Caco-2 (cell line): ENCODE data around the gene ATG16L1. TPM values are rescaled to one million over a fixed set of nuclear protein-coding genes. Genes with fewer than 3 reads are reported as not detected.

Source experiments
- BruUV-seq: library from RNA; stranded (reverse); fragments of 400-500 nt; replicated peaks from 2 replicates; lab custom pipeline; 2021; lab: Mats Ljungman, UMichigan
- CTCF ChIA-PET: fragments of 300-600 bp; sonication (Branson Sonifier 250); formaldehyde crosslinking; loops from one replicate; lab custom pipeline; 2022; ENCODE audit warnings: antibody characterized with exemption; lab: Charles Lee
- POLR2A ChIA-PET: fragments of 300-600 bp; sonication (Branson Sonifier 250); formaldehyde crosslinking; loops from one replicate; lab custom pipeline; 2022; ENCODE audit warnings: antibody characterized with exemption; lab: Charles Lee
- DNase-seq, 2 experiments: peaks; one replicate each; pipeline versions ENCODE4 v3.0.0 to v3.0.0-alpha.2; 2020 to 2022
- H3K27me3 ChIP-seq: replicated peaks from 2 replicates; pipeline ENCODE4 v1.6.0; 2011; ENCODE audit warnings: low read length; ENCODE audit not compliant: control insufficient read depth, insufficient read depth
- H3K36me3 ChIP-seq: 2 replicates; pipeline ENCODE4 v1.5.1; 2011; ENCODE audit warnings: low read length; ENCODE audit not compliant: control insufficient read depth, insufficient read depth
- H3K4me1 ChIP-seq: fragments of 250-450 bp; sonication (Bioruptor Pico); 2 replicates; pipeline ENCODE4 v1.5.1; 2020; ENCODE audit warnings: mild to moderate bottlenecking
- H3K4me3 ChIP-seq: 2 replicates; pipeline ENCODE4 v1.5.1; 2011; ENCODE audit warnings: low read depth, mild to moderate bottlenecking, control low read depth, low read length
- H3K9me3 ChIP-seq: fragments of 250-450 bp; sonication (Bioruptor Pico); 2 replicates; pipeline ENCODE4 v1.5.1; 2020; ENCODE audit warnings: mild to moderate bottlenecking, moderate library complexity
- H3K27ac Mint-ChIP-seq: one replicate; pipeline ENCODE4 v1.8.0; 2022; ENCODE audit warnings: mixed read lengths; ENCODE audit not compliant: unreplicated experiment
- H3K27me3 Mint-ChIP-seq: one replicate; pipeline ENCODE4 v1.8.0; 2022; ENCODE audit warnings: mixed read lengths; ENCODE audit not compliant: insufficient read depth, unreplicated experiment
- H3K36me3 Mint-ChIP-seq: one replicate; pipeline ENCODE4 v1.8.0; 2022; ENCODE audit warnings: mild to moderate bottlenecking, mixed read lengths; ENCODE audit not compliant: insufficient read depth, unreplicated experiment
- H3K4me1 Mint-ChIP-seq: one replicate; pipeline ENCODE4 v1.8.0; 2022; ENCODE audit warnings: low read depth, mixed read lengths; ENCODE audit not compliant: unreplicated experiment
- H3K4me3 Mint-ChIP-seq: one replicate; pipeline ENCODE4 v1.8.0; 2022; ENCODE audit warnings: mild to moderate bottlenecking, moderate library complexity, mixed read lengths; ENCODE audit not compliant: unreplicated experiment
- H3K9me3 Mint-ChIP-seq: one replicate; pipeline ENCODE4 v1.8.0; 2022; ENCODE audit warnings: mixed read lengths; ENCODE audit not compliant: unreplicated experiment
- CTCF ChIP-seq, 2 experiments: fragments of 200-600 bp in 1 of 2; IDR thresholded peaks; 1 replicate in 1 of 2; 2 replicates in 1 of 2; pipeline versions ENCODE4 v1.5.1 to v1.8.0; 2011 to 2022; ENCODE audit warnings: antibody characterized with exemption in 1 of 2, control low read depth in 1 of 2, inconsistent platforms in 1 of 2, low read depth in 1 of 2, low read length in 1 of 2, mild to moderate bottlenecking in 1 of 2, moderate library complexity in 1 of 2; ENCODE audit not compliant: insufficient read depth in 1 of 2, severe bottlenecking in 1 of 2, unreplicated experiment in 1 of 2
- intact Hi-C: fragments of 100-400 bp; cut with micrococcal nuclease; formaldehyde crosslinking; loops from one replicate; pipeline ENCODE4 v1.10.0; 2022; ENCODE audit not compliant: unreplicated experiment
- total RNA-seq: library from RNA; stranded (reverse); gene quantifications from 2 replicates; pipeline ENCODE4 v1.2.3, GENCODE V29; 2022

The ATG16L1 gene
- total RNA-seq, 1 experiment from 2014 or later, result 20.1 TPM

- Mint-ChIP-seq H3K4me3 (no peak overlapping the region), H3K9me3 (no peaks in the 10 kb centered on the region), H3K4me1 (peaks cover 6% of the 10 kb centered on the region), H3K27me3 (no peaks in the 10 kb centered on the region), H3K27ac (no peak overlapping the region), H3K36me3 (peaks cover 11% of the 10 kb centered on the region)
- no peak overlapping the region for H3K4me3 ChIP-seq
- peak; percentile 12 to 52 for DNase-seq
- intact Hi-C loops, result no loop called here
- CTCF ChIA-PET, result no interaction called here
- H3K9me3 ChIP-seq, result no peaks in the 10 kb centered on the region
- no peaks in the 10 kb centered on the region for H3K27me3 ChIP-seq
- POLR2A ChIA-PET, result no interaction called here
- no TSS peak for BruUV-seq
- TF ChIP-seq CTCF (IDR thresholded peaks at IDR 0.05; ENCODE audit: insufficient read depth in 1 of 2, low read depth in 1 of 2, low read length in 1 of 2, severe bottlenecking in 1 of 2, unreplicated experiment in 1 of 2), result no peak
- no peaks in the 10 kb centered on the region for H3K4me1 ChIP-seq
- H3K36me3 ChIP-seq, result no peaks in the 10 kb centered on the region
These were observed 3.7 kb upstream of the ATG16L1 start for GRCh38 chr2:233247744-233248143.

GRCh38 chr2:233248999-233249398 is 2.5 kb upstream of the ATG16L1 start:
- Histone ChIP-seq H3K36me3 (no peaks in the 10 kb centered on the region), H3K4me1 (peaks cover 3% of the 10 kb centered on the region; the same call in 1 of the 2 replicates), H3K27me3 (no peaks in the 10 kb centered on the region), H3K9me3 (no peaks in the 10 kb centered on the region), H3K4me3 (no peak overlapping the region)
- Mint-ChIP-seq H3K36me3 (peaks cover 11% of the 10 kb centered on the region), H3K9me3 (no peaks in the 10 kb centered on the region), H3K4me1 (peaks cover 6% of the 10 kb centered on the region), H3K4me3 (no peak overlapping the region), H3K27me3 (no peaks in the 10 kb centered on the region), H3K27ac (no peak overlapping the region)
- DNase-seq, result no peak
- ChIA-PET CTCF (no interaction called here), POLR2A (no interaction called here)
- BruUV-seq, result no TSS peak
- TF ChIP-seq CTCF (IDR thresholded peaks at IDR 0.05; ENCODE audit: insufficient read depth in 1 of 2, low read depth in 1 of 2, low read length in 1 of 2, severe bottlenecking in 1 of 2, unreplicated experiment in 1 of 2), result no peak
- intact Hi-C loops, result no loop called here

GRCh38 chr2:233250568-233250967 is 905 bp upstream of the ATG16L1 start:
- Mint-ChIP-seq H3K9me3 (no peaks in the 10 kb centered on the region), H3K27me3 (no peaks in the 10 kb centered on the region), H3K4me3 (peak overlapping the region; percentile 81), H3K36me3 (peaks cover 11% of the 10 kb centered on the region), H3K27ac (no peak overlapping the region), H3K4me1 (peaks cover 12% of the 10 kb centered on the region)
- no peaks in the 10 kb centered on the region for H3K9me3 ChIP-seq
- no peaks in the 10 kb centered on the region for H3K36me3 ChIP-seq
- H3K4me1 ChIP-seq, result peaks cover 8% of the 10 kb centered on the region; the same call in 1 of the 2 replicates
- intact Hi-C loops, result loop anchor here (5.0 kb wide), 1 partner anchor 643 kb away; no protein-coding TSS in a partner anchor
- no peaks in the 10 kb centered on the region for H3K27me3 ChIP-seq
- POLR2A ChIA-PET, result no interaction called here
- no peak for TF ChIP-seq CTCF (IDR thresholded peaks at IDR 0.05; ENCODE audit: insufficient read depth in 1 of 2, low read depth in 1 of 2, low read length in 1 of 2, severe bottlenecking in 1 of 2, unreplicated experiment in 1 of 2)
- BruUV-seq, result no TSS peak
- CTCF ChIA-PET, result no interaction called here
- no peak overlapping the region for H3K4me3 ChIP-seq
- no peak for DNase-seq
